SK-N-SH (cell line): ENCODE measurements around the gene NEAT1.

Source experiments
- EP300 ChIP-seq, 2 experiments: IDR thresholded peaks; 2 replicates each; pipeline versions ENCODE4 v1.4.0 to v1.6.1; 2012; ENCODE audit warnings: borderline replicate concordance in 1 of 2, low read depth in 1 of 2, low read length in 1 of 2
- EZH2phosphoT487 ChIP-seq: fragments of 200-600 bp; sonication (generic); IDR thresholded peaks from 2 replicates; pipeline ENCODE4 v1.6.1; 2017; ENCODE audit warnings: low read depth, mixed run types, mild to moderate bottlenecking, antibody characterized with exemption, moderate library complexity, borderline replicate concordance
- MXI1 ChIP-seq: IDR thresholded peaks from 2 replicates; pipeline ENCODE4 v1.6.1; 2012; ENCODE audit warnings: mild to moderate bottlenecking, low read depth, low read length, improper control_type of control experiment
- NRF1 ChIP-seq: IDR thresholded peaks from 2 replicates; pipeline ENCODE4 v1.6.1; 2012; ENCODE audit warnings: low read depth, mild to moderate bottlenecking, low read length
- POLR2AphosphoS5 ChIP-seq: IDR thresholded peaks from 2 replicates; pipeline ENCODE4 v1.6.1; 2012; ENCODE audit warnings: low read depth, low read length
- RCOR1 ChIP-seq: fragments of 150-350 bp; IDR thresholded peaks from 2 replicates; pipeline ENCODE4 v1.6.1; 2017; ENCODE audit warnings: antibody characterized with exemption, low read length
- RFX5 ChIP-seq: IDR thresholded peaks from 2 replicates; pipeline ENCODE4 v1.6.1; 2012; ENCODE audit warnings: mild to moderate bottlenecking, improper control_type of control experiment, low read length
- SIN3A ChIP-seq: IDR thresholded peaks from 2 replicates; pipeline ENCODE4 v1.6.1; 2012; ENCODE audit warnings: low read depth, mild to moderate bottlenecking, low read length, moderate library complexity, borderline replicate concordance
- TCF12 ChIP-seq: IDR thresholded peaks from 2 replicates; pipeline ENCODE4 v1.4.0; 2012
- TEAD4 ChIP-seq: IDR thresholded peaks from 2 replicates; pipeline ENCODE4 v1.4.0; 2012; ENCODE audit warnings: mild to moderate bottlenecking, borderline replicate concordance; ENCODE audit not compliant: insufficient read depth
- TF ChIP-seq, protein P1 (sequence below): IDR thresholded peaks from 2 replicates; pipeline ENCODE4 v1.4.0; 2012; ENCODE audit warnings: low read depth
- TF ChIP-seq, protein P2 (sequence below): fragments of 200-600 bp; sonication (generic); IDR thresholded peaks from 2 replicates; pipeline ENCODE4 v1.6.1; 2017; ENCODE audit warnings: antibody characterized with exemption, mild to moderate bottlenecking, moderate library complexity
- TF ChIP-seq, protein P3 (sequence below): IDR thresholded peaks from 2 replicates; pipeline ENCODE4 v1.4.0; 2012; ENCODE audit warnings: low read depth, borderline replicate concordance

DNA sequence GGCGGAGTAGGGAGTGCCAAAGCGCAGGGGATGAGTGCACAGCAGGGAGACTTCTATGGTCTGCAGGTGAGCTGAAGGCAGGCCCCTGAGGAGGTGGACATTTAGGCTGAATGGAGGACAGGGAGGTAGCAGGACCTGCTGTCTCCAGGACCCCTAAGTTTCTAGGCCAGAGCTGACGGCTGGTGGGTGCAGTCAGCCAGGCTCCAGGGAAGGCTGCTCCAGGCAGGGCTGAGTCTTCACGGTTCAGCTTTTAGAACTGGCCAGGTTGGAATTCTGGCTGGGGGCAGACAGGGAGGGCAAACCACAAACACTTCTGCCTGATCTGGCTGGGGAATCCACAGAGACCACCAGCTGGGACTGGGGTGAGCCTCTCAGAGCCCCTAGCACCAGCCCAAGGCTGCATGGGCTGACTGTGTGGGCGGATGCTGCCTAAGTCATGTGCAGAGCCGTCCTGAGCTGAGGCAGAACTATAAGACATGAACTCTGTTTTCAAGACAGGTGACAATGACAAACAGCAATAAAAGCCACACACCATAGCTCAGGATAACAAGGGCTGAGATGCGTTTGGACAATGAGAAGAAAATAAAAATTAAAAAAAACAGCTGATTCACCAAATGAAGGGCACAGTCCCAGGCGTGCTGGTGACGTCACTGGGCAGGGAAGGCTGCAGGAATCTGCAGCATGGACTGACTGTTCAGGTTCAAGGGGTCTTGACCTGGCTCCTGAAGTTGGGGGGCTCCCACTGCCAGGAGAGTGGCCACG lies 65.9 kb downstream of the NEAT1 start:
- TF ChIP-seq NRF1 (no peak), EP300 (IDR thresholded peaks at IDR 0.05; ENCODE audit: borderline replicate concordance in 1 of 2, low read depth in 1 of 2, low read length in 1 of 2) (no peak), RFX5 (no peak), TEAD4 (no peak), EZH2phosphoT487 (no peak), MXI1 (no peak), SIN3A (no peak), POLR2AphosphoS5 (no peak; the same call in 1 of the 2 replicates), RCOR1 (no peak), TCF12 (peak; percentile 14; the same call in 1 of the 2 replicates)
- TF ChIP-seq, protein P1, sequence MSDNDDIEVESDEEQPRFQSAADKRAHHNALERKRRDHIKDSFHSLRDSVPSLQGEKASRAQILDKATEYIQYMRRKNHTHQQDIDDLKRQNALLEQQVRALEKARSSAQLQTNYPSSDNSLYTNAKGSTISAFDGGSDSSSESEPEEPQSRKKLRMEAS: no peak
- TF ChIP-seq, protein P2, sequence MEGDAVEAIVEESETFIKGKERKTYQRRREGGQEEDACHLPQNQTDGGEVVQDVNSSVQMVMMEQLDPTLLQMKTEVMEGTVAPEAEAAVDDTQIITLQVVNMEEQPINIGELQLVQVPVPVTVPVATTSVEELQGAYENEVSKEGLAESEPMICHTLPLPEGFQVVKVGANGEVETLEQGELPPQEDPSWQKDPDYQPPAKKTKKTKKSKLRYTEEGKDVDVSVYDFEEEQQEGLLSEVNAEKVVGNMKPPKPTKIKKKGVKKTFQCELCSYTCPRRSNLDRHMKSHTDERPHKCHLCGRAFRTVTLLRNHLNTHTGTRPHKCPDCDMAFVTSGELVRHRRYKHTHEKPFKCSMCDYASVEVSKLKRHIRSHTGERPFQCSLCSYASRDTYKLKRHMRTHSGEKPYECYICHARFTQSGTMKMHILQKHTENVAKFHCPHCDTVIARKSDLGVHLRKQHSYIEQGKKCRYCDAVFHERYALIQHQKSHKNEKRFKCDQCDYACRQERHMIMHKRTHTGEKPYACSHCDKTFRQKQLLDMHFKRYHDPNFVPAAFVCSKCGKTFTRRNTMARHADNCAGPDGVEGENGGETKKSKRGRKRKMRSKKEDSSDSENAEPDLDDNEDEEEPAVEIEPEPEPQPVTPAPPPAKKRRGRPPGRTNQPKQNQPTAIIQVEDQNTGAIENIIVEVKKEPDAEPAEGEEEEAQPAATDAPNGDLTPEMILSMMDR: no peak
- TF ChIP-seq, protein P3, sequence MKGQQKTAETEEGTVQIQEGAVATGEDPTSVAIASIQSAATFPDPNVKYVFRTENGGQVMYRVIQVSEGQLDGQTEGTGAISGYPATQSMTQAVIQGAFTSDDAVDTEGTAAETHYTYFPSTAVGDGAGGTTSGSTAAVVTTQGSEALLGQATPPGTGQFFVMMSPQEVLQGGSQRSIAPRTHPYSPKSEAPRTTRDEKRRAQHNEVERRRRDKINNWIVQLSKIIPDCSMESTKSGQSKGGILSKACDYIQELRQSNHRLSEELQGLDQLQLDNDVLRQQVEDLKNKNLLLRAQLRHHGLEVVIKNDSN: no peak
